WTC11 (cell line): Measurements from ENCODE around the gene CHFR. TPM values are rescaled to one million over a fixed set of nuclear protein-coding genes. Genes with fewer than 3 reads are reported as not detected.

ENCODE experiments used
- ATAC-seq: fragments of 200-7000 bp; cut with Tn5 transposase; 2 replicates; pipeline ENCODE4 v1.10.0; 2021; ENCODE audit warnings: mild to moderate bottlenecking, moderate library complexity
- CTCF ChIA-PET: fragments of 300-600 bp; sonication (Branson Sonifier 250); formaldehyde crosslinking; loops from one replicate; lab custom pipeline; 2021; ENCODE audit warnings: antibody characterized with exemption; lab: Charles Lee
- POLR2A ChIA-PET: fragments of 350-600 bp; sonication (Branson Sonifier 250); formaldehyde crosslinking; loops from one replicate; lab custom pipeline; 2021; ENCODE audit warnings: antibody characterized with exemption; lab: Charles Lee
- DNase-seq: peaks from one replicate; pipeline ENCODE4 v3.0.0; 2021; ENCODE audit warnings: low spot score
- H3K27ac Mint-ChIP-seq: 2 replicates; pipeline ENCODE4 v1.8.0; 2021; ENCODE audit warnings: mixed read lengths
- H3K27me3 Mint-ChIP-seq: 2 replicates; pipeline ENCODE4 v1.8.0; 2021; ENCODE audit warnings: low read depth, mild to moderate bottlenecking, moderate library complexity, mixed read lengths
- H3K36me3 Mint-ChIP-seq: 2 replicates; pipeline ENCODE4 v1.8.0; 2021; ENCODE audit warnings: mixed read lengths
- H3K4me1 Mint-ChIP-seq: 2 replicates; pipeline ENCODE4 v1.8.0; 2022; ENCODE audit warnings: mixed read lengths
- H3K4me3 Mint-ChIP-seq: 2 replicates; pipeline ENCODE4 v1.8.0; 2021; ENCODE audit warnings: mild to moderate bottlenecking, moderate library complexity, mixed read lengths
- H3K9me3 Mint-ChIP-seq: 2 replicates; pipeline ENCODE4 v1.8.0; 2021; ENCODE audit warnings: mixed read lengths
- CREB1 ChIP-seq: sonication (generic); formaldehyde crosslinking; IDR thresholded peaks from 2 replicates; pipeline ENCODE4 v1.8.0; 2023; ENCODE audit warnings: mild to moderate bottlenecking, missing genetic modification reagents
- ELF4 ChIP-seq: sonication (generic); formaldehyde crosslinking; IDR thresholded peaks from 2 replicates; pipeline ENCODE4 v1.8.1; 2022; ENCODE audit warnings: low read depth, mild to moderate bottlenecking, moderate library complexity, missing genetic modification reagents
- EMX1 ChIP-seq: fragments of 250-450 bp; sonication (Bioruptor Pico); IDR thresholded peaks from 2 replicates; pipeline ENCODE4 v1.8.0; 2021; ENCODE audit warnings: mild to moderate bottlenecking
- FOXK1 ChIP-seq: sonication (generic); formaldehyde crosslinking; IDR thresholded peaks from 2 replicates; pipeline ENCODE4 v1.8.0; 2022; ENCODE audit warnings: mild to moderate bottlenecking, moderate library complexity, missing genetic modification reagents
- GABPB1 ChIP-seq: sonication (generic); formaldehyde crosslinking; IDR thresholded peaks from 2 replicates; pipeline ENCODE4 v1.8.1; 2023; ENCODE audit warnings: mild to moderate bottlenecking, missing genetic modification reagents
- IRF2 ChIP-seq: sonication (generic); formaldehyde crosslinking; IDR thresholded peaks from 2 replicates; pipeline ENCODE4 v1.8.0; 2022; ENCODE audit warnings: low read depth, missing genetic modification reagents, borderline replicate concordance
- JAZF1 ChIP-seq: fragments of 250-450 bp; sonication (Bioruptor Pico); IDR thresholded peaks from 2 replicates; pipeline ENCODE4 v1.9.0; 2021; ENCODE audit warnings: moderate library complexity, mild to moderate bottlenecking, inconsistent platforms
- KAT7 ChIP-seq: sonication (generic); formaldehyde crosslinking; IDR thresholded peaks from 2 replicates; pipeline ENCODE4 v1.8.1; 2023; ENCODE audit warnings: missing genetic modification reagents, mild to moderate bottlenecking, borderline replicate concordance
- MYBL2 ChIP-seq: sonication (generic); formaldehyde crosslinking; IDR thresholded peaks from 2 replicates; pipeline ENCODE4 v1.8.1; 2023; ENCODE audit warnings: mild to moderate bottlenecking, moderate library complexity, missing genetic modification reagents
- PRRX2 ChIP-seq: fragments of 250-450 bp; sonication (Bioruptor Pico); IDR thresholded peaks from 2 replicates; pipeline ENCODE4 v1.8.0; 2021; ENCODE audit warnings: mild to moderate bottlenecking
- ZNF281 ChIP-seq: sonication (generic); formaldehyde crosslinking; IDR thresholded peaks from 2 replicates; pipeline ENCODE4 v1.8.0; 2023; ENCODE audit warnings: mild to moderate bottlenecking, missing genetic modification reagents
- ZNF317 ChIP-seq: sonication (generic); formaldehyde crosslinking; IDR thresholded peaks from 2 replicates; pipeline ENCODE4 v1.8.1; 2023; ENCODE audit warnings: low read depth, mild to moderate bottlenecking, moderate library complexity, missing genetic modification reagents, borderline replicate concordance
- total RNA-seq: library from RNA; stranded (reverse); gene quantifications from 3 replicates; pipeline ENCODE4 v1.2.3, GENCODE V29; 2021
- TF ChIP-seq, protein P1 (sequence below): fragments of 250-450 bp; sonication (Bioruptor Pico); IDR thresholded peaks from 2 replicates; pipeline ENCODE4 v1.9.0; 2021; ENCODE audit warnings: mild to moderate bottlenecking
- TF ChIP-seq, protein P2 (sequence below): sonication (generic); formaldehyde crosslinking; conservative IDR thresholded peaks from 2 replicates; pipeline ENCODE4 v1.8.1; 2023; ENCODE audit warnings: mild to moderate bottlenecking, low read depth, missing genetic modification reagents, moderate library complexity
- TF ChIP-seq, protein P3 (sequence below): sonication (generic); formaldehyde crosslinking; IDR thresholded peaks from 2 replicates; pipeline ENCODE4 v1.8.1; 2023; ENCODE audit warnings: mild to moderate bottlenecking, moderate library complexity, missing genetic modification reagents
- TF ChIP-seq, protein P4 (sequence below): sonication (generic); formaldehyde crosslinking; IDR thresholded peaks from 2 replicates; pipeline ENCODE4 v1.8.0; 2022; ENCODE audit warnings: mild to moderate bottlenecking, missing genetic modification reagents
- TF ChIP-seq, protein P5 (sequence below): sonication (generic); formaldehyde crosslinking; IDR thresholded peaks from 2 replicates; pipeline ENCODE4 v1.8.1; 2022; ENCODE audit warnings: mild to moderate bottlenecking, missing genetic modification reagents, moderate library complexity, borderline replicate concordance
- TF ChIP-seq, protein P6 (sequence below): sonication (generic); formaldehyde crosslinking; IDR thresholded peaks from 2 replicates; pipeline ENCODE4 v1.8.0; 2022; ENCODE audit warnings: mild to moderate bottlenecking, missing genetic modification reagents

Gene CHFR
- total RNA-seq, 1 experiment from 2014 or later = 58.7 TPM

DNA sequence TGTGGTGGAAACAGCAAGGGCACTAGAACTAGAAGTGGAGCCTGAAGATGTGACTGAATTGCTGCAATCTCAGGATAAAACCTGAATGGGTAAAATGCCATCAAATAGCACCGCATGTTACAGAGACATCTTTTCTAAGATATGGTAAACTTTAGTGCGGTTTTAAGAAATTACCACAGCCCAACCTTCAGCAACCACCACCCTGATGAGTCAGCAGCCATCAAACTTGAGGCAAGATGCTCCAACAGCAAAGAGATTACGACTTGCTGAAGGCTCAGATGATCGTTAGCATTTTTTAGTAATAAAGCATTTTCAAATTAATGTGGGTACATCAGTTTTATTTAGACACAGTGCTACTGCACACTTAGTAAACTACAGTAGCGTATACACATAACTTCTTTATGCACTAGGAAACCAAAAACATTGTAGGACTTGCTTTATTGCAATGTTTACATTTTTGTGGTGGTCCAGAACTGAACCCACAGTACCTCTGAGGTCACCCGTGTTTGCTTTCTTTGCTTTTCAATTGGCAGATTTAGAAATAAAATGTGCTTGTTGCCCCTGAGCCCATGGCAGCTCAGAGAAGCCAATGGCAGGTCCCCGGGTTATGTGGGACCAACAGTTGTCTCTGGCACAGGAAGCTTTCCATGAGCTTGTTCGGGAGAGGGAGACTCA lies 74.6 kb downstream of the CHFR start:
- no peak for ATAC-seq
- peaks cover 15% of the 10 kb centered on the region for H3K9me3 Mint-ChIP-seq

More for the DNA sequence above, 74.6 kb downstream of the CHFR start:
- CTCF ChIA-PET = no interaction called here
- Mint-ChIP-seq H3K4me1 (no peaks in the 10 kb centered on the region), H3K36me3 (peaks cover 64% of the 10 kb centered on the region), H3K4me3 (no peak overlapping the region), H3K27me3 (no peaks in the 10 kb centered on the region), H3K27ac (no peak overlapping the region)
- no peak for DNase-seq
- TF ChIP-seq FOXK1 (CRISPR knock-in tag) (no peak), ELF4 (CRISPR knock-in tag) (no peak), MYBL2 (CRISPR knock-in tag) (no peak), ZNF317 (CRISPR knock-in tag) (no peak), ZNF281 (CRISPR knock-in tag) (no peak), GABPB1 (CRISPR knock-in tag) (no peak), EMX1 (CRISPR knock-in tag) (no peak), JAZF1 (CRISPR knock-in tag) (no peak), CREB1 (CRISPR knock-in tag) (no peak), IRF2 (CRISPR knock-in tag) (no peak), KAT7 (CRISPR knock-in tag) (no peak), PRRX2 (no peak)
- TF ChIP-seq, protein P1, sequence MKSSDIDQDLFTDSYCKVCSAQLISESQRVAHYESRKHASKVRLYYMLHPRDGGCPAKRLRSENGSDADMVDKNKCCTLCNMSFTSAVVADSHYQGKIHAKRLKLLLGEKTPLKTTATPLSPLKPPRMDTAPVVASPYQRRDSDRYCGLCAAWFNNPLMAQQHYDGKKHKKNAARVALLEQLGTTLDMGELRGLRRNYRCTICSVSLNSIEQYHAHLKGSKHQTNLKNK (CRISPR knock-in tag) = no peak
- TF ChIP-seq, protein P2, sequence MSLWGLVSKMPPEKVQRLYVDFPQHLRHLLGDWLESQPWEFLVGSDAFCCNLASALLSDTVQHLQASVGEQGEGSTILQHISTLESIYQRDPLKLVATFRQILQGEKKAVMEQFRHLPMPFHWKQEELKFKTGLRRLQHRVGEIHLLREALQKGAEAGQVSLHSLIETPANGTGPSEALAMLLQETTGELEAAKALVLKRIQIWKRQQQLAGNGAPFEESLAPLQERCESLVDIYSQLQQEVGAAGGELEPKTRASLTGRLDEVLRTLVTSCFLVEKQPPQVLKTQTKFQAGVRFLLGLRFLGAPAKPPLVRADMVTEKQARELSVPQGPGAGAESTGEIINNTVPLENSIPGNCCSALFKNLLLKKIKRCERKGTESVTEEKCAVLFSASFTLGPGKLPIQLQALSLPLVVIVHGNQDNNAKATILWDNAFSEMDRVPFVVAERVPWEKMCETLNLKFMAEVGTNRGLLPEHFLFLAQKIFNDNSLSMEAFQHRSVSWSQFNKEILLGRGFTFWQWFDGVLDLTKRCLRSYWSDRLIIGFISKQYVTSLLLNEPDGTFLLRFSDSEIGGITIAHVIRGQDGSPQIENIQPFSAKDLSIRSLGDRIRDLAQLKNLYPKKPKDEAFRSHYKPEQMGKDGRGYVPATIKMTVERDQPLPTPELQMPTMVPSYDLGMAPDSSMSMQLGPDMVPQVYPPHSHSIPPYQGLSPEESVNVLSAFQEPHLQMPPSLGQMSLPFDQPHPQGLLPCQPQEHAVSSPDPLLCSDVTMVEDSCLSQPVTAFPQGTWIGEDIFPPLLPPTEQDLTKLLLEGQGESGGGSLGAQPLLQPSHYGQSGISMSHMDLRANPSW (CRISPR knock-in tag) = no peak
- TF ChIP-seq, protein P3, sequence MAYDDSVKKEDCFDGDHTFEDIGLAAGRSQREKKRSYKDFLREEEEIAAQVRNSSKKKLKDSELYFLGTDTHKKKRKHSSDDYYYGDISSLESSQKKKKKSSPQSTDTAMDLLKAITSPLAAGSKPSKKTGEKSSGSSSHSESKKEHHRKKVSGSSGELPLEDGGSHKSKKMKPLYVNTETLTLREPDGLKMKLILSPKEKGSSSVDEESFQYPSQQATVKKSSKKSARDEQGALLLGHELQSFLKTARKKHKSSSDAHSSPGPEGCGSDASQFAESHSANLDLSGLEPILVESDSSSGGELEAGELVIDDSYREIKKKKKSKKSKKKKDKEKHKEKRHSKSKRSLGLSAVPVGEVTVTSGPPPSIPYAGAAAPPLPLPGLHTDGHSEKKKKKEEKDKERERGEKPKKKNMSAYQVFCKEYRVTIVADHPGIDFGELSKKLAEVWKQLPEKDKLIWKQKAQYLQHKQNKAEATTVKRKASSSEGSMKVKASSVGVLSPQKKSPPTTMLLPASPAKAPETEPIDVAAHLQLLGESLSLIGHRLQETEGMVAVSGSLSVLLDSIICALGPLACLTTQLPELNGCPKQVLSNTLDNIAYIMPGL = no peak
- TF ChIP-seq, protein P4, sequence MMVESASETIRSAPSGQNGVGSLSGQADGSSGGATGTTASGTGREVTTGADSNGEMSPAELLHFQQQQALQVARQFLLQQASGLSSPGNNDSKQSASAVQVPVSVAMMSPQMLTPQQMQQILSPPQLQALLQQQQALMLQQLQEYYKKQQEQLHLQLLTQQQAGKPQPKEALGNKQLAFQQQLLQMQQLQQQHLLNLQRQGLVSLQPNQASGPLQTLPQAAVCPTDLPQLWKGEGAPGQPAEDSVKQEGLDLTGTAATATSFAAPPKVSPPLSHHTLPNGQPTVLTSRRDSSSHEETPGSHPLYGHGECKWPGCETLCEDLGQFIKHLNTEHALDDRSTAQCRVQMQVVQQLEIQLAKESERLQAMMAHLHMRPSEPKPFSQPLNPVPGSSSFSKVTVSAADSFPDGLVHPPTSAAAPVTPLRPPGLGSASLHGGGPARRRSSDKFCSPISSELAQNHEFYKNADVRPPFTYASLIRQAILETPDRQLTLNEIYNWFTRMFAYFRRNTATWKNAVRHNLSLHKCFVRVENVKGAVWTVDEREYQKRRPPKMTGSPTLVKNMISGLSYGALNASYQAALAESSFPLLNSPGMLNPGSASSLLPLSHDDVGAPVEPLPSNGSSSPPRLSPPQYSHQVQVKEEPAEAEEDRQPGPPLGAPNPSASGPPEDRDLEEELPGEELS (CRISPR knock-in tag) = no peak
- TF ChIP-seq, protein P5, sequence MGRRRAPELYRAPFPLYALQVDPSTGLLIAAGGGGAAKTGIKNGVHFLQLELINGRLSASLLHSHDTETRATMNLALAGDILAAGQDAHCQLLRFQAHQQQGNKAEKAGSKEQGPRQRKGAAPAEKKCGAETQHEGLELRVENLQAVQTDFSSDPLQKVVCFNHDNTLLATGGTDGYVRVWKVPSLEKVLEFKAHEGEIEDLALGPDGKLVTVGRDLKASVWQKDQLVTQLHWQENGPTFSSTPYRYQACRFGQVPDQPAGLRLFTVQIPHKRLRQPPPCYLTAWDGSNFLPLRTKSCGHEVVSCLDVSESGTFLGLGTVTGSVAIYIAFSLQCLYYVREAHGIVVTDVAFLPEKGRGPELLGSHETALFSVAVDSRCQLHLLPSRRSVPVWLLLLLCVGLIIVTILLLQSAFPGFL = no peak
- TF ChIP-seq, protein P6, sequence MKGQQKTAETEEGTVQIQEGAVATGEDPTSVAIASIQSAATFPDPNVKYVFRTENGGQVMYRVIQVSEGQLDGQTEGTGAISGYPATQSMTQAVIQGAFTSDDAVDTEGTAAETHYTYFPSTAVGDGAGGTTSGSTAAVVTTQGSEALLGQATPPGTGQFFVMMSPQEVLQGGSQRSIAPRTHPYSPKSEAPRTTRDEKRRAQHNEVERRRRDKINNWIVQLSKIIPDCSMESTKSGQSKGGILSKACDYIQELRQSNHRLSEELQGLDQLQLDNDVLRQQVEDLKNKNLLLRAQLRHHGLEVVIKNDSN (CRISPR knock-in tag) = no peak
- POLR2A ChIA-PET = no interaction called here
